K562 (cell line): ENCODE results near the gene CTNS. TPM values are rescaled to one million over a fixed set of nuclear protein-coding genes. Genes with fewer than 3 reads are reported as not detected.

Experiments
- ATAC-seq: fragments of 200-7000 bp; cut with Tn5 transposase; 3 replicates; pipeline ENCODE4 v1.9.1; 2020; ENCODE audit warnings: moderate library complexity
- BruUV-seq: library from RNA; stranded (reverse); fragments of 400-500 nt; replicated peaks from 2 replicates; lab custom pipeline; 2021; lab: Mats Ljungman, UMichigan
- CTCF ChIA-PET: fragments of 300-600 bp; formaldehyde crosslinking; extraction: SDS; loops from one replicate; lab custom pipeline; 2021; ENCODE audit warnings: low intra/inter-chr PET ratio; lab: Yijun Ruan, JAX
- POLR2A ChIA-PET: fragments of 300-600, 350-650 bp; sonication (Branson Sonifier 250); formaldehyde crosslinking; extraction: SDS; loops from one replicate; lab custom pipeline; 2021; ENCODE audit warnings: antibody characterized with exemption, inconsistent platforms; lab: Yijun Ruan, JAX
- DNase-seq, 4 experiments: peaks; one replicate each; pipeline versions ENCODE4 v3.0.0 to v3.0.0-alpha.2; 2011 to 2018; ENCODE audit warnings: low spot score in 3 of 4, mixed read lengths in 3 of 4; ENCODE audit errors: extremely low read depth in 1 of 4
- FAIRE-seq: peaks from 2 replicates; lab custom pipeline; 2011; peaks lifted over from hg19 to GRCh38; lab: Jason Lieb, UNC
- H2AFZ ChIP-seq: 2 replicates; pipeline ENCODE4 v1.6.0; 2011; ENCODE audit warnings: low read depth, low read length, control low read depth, inconsistent platforms
- H3K27ac ChIP-seq: fragments of 200-600 bp; 3 replicates; pipeline ENCODE4 v1.8.0; 2011; ENCODE audit warnings: low read depth, mild to moderate bottlenecking, control low read depth, inconsistent platforms, low read length, moderate library complexity, mixed read lengths; ENCODE audit errors: extremely low read depth
- H3K27me3 ChIP-seq, 2 experiments: fragments of 300-600 bp in 1 of 2; 2 replicates in 1 of 2; 3 replicates in 1 of 2; pipeline versions ENCODE4 v1.6.0 to v1.8.0; 2011; ENCODE audit warnings: inconsistent platforms in 2 of 2, low read length in 2 of 2, mild to moderate bottlenecking in 1 of 2, mixed read lengths in 1 of 2, moderate library complexity in 1 of 2; ENCODE audit not compliant: control insufficient read depth in 2 of 2, insufficient read depth in 2 of 2
- H3K36me3 ChIP-seq: fragments of 300-600 bp; 3 replicates; pipeline ENCODE4 v1.8.0; 2011; ENCODE audit warnings: mild to moderate bottlenecking, low read length, inconsistent platforms; ENCODE audit not compliant: control insufficient read depth, insufficient read depth
- H3K4me1 ChIP-seq, 2 experiments: fragments of 200-600 bp in 1 of 2; replicated peaks in 1 of 2; 2 replicates in 1 of 2; 3 replicates in 1 of 2; pipeline versions ENCODE4 v1.5.1 to v1.8.0; 2011; ENCODE audit warnings: inconsistent platforms in 2 of 2, low read length in 2 of 2, mild to moderate bottlenecking in 1 of 2, mixed read lengths in 1 of 2, moderate library complexity in 1 of 2; ENCODE audit not compliant: control insufficient read depth in 2 of 2, insufficient read depth in 2 of 2
- H3K4me2 ChIP-seq: 2 replicates; pipeline ENCODE4 v1.6.1; 2011; ENCODE audit warnings: low read length, control low read depth, inconsistent platforms, mixed read lengths; ENCODE audit not compliant: insufficient read depth
- H3K4me3 ChIP-seq: fragments of 200-600 bp; sonication (generic), shearing (Covaris generic); 2 replicates; pipeline ENCODE4 v1.5.1; 2016; ENCODE audit warnings: control low read depth, inconsistent platforms
- H3K79me2 ChIP-seq: fragments of 200-600 bp; 3 replicates; pipeline ENCODE4 v1.8.0; 2011; ENCODE audit warnings: low read length, inconsistent platforms; ENCODE audit not compliant: control insufficient read depth, insufficient read depth
- H3K9ac ChIP-seq, 2 experiments: 2 replicates each; pipeline versions ENCODE4 v1.6.0 to v1.6.1; 2011; ENCODE audit warnings: low read depth in 2 of 2, low read length in 2 of 2, control low read depth in 1 of 2, inconsistent platforms in 1 of 2, mild to moderate bottlenecking in 1 of 2, mixed read lengths in 1 of 2; ENCODE audit not compliant: insufficient read depth in 1 of 2
- H3K9me1 ChIP-seq: one replicate; pipeline ENCODE4 v1.6.0; 2011; ENCODE audit warnings: inconsistent platforms, mild to moderate bottlenecking, low read length, moderate library complexity; ENCODE audit not compliant: control insufficient read depth, insufficient read depth
- H3K9me3 ChIP-seq: replicated peaks from 2 replicates; pipeline ENCODE4 v1.5.1; 2011; ENCODE audit warnings: low read depth, low read length, inconsistent platforms; ENCODE audit not compliant: control insufficient read depth, insufficient read depth
- H4K20me1 ChIP-seq: replicated peaks from 2 replicates; pipeline ENCODE4 v1.6.1; 2011; ENCODE audit warnings: low read length, inconsistent platforms, mixed read lengths; ENCODE audit not compliant: control insufficient read depth, insufficient read depth
- ARNT ChIP-seq, 2 experiments: fragments of 450-650 bp; IDR thresholded peaks; 2 replicates each; pipeline ENCODE4 v1.6.1; 2016; ENCODE audit warnings: mild to moderate bottlenecking in 1 of 2
- BRCA1 ChIP-seq, 2 experiments: fragments of 450-650 bp in 1 of 2; sonication (generic) in 1 of 2; formaldehyde crosslinking in 1 of 2; IDR thresholded peaks; 2 replicates each; pipeline versions ENCODE4 v1.5.0 to v1.6.1; 2017 to 2020; ENCODE audit warnings: mild to moderate bottlenecking in 1 of 2, missing genetic modification reagents in 1 of 2
- CBX8 ChIP-seq: fragments of 200-600 bp; sonication (generic); IDR thresholded peaks from 2 replicates; pipeline ENCODE4 v1.6.1; 2012; ENCODE audit warnings: borderline replicate concordance, mixed run types, low read depth, mild to moderate bottlenecking, moderate library complexity, mixed read lengths, low read length, control low read depth, inconsistent platforms; ENCODE audit not compliant: poor library complexity, severe bottlenecking; ENCODE audit errors: extremely low read depth
- E2F6 ChIP-seq, 2 experiments: IDR thresholded peaks; 2 replicates each; pipeline ENCODE4 v1.6.1; 2011; ENCODE audit warnings: borderline replicate concordance in 1 of 2, control low read depth in 1 of 2, low read depth in 1 of 2, low read length in 1 of 2, mild to moderate bottlenecking in 1 of 2, mixed read lengths in 1 of 2, moderate library complexity in 1 of 2; ENCODE audit not compliant: insufficient read depth in 1 of 2, insufficient read length in 1 of 2, poor library complexity in 1 of 2, severe bottlenecking in 1 of 2; ENCODE audit errors: extremely low read depth in 1 of 2
- GABPB2 ChIP-seq: fragments of 250-450 bp; sonication (Bioruptor Pico); conservative IDR thresholded peaks from 2 replicates; pipeline ENCODE4 v1.5.1; 2021; ENCODE audit warnings: mild to moderate bottlenecking
- L3MBTL2 ChIP-seq: fragments of 450-650 bp; IDR thresholded peaks from 2 replicates; pipeline ENCODE4 v1.6.1; 2016; ENCODE audit warnings: mild to moderate bottlenecking, moderate library complexity
- MNT ChIP-seq, 2 experiments: fragments of 450-650 bp; conservative IDR thresholded peaks; 2 replicates each; pipeline ENCODE4 v1.6.1; 2017; ENCODE audit warnings: mild to moderate bottlenecking in 2 of 2, moderate library complexity in 2 of 2
- NFRKB ChIP-seq: fragments of 450-650 bp; IDR thresholded peaks from 2 replicates; pipeline ENCODE4 v1.6.1; 2016; ENCODE audit warnings: low read depth
- XRCC3 ChIP-seq: fragments of 450-650 bp; IDR thresholded peaks from 2 replicates; pipeline ENCODE4 v1.6.1; 2017; ENCODE audit warnings: mild to moderate bottlenecking, moderate library complexity
- ZBTB43 ChIP-seq: sonication (generic); formaldehyde crosslinking; IDR thresholded peaks from 2 replicates; pipeline ENCODE4 v1.8.0; 2023; ENCODE audit warnings: mild to moderate bottlenecking, missing genetic modification reagents
- ZFX ChIP-seq: sonication (generic); formaldehyde crosslinking; IDR thresholded peaks from 2 replicates; pipeline ENCODE4 v1.8.0; 2022; ENCODE audit warnings: mild to moderate bottlenecking, missing genetic modification reagents, moderate library complexity
- ZNF3 ChIP-seq: fragments of 250-450 bp; sonication (Bioruptor Pico); IDR thresholded peaks from 2 replicates; pipeline ENCODE4 v1.5.0; 2021; ENCODE audit warnings: mild to moderate bottlenecking, moderate library complexity
- WGBS: fragments of 100-300 bp; shearing (Covaris generic); methylation state at CpG from one replicate; pipeline ENCODE4 v1.1.6; 2016; ENCODE audit warnings: low coverage, mixed read lengths; ENCODE audit not compliant: insufficient coverage; ENCODE audit errors: missing lambda C conversion rate; 5-methylcytosine and 5-hydroxymethylcytosine counted together
- in situ Hi-C: fragments of 300-500 bp; cut with MboI; formaldehyde crosslinking; loops from 4 replicates; pipeline ENCODE4 v1.15.0; 2018; ENCODE audit warnings: inconsistent platforms, mixed read lengths
- intact Hi-C: fragments of 100-400 bp; cut with micrococcal nuclease; formaldehyde crosslinking; loops from 2 replicates; pipeline ENCODE4 v1.14.2; 2022
- polyA plus RNA-seq, 8 experiments: library from polyadenylated mRNA; depleted of rRNA in 4 of 8; stranded (reverse) in 5 of 8; unstranded in 3 of 8; fragments of >200 nt; fragmentation: Nextera tagmentation in 2 of 8; fragmentation: Illumina TruSeq in 1 of 8; extraction: Ambion mirVana in 2 of 8; extraction: Trizol in 1 of 8; gene quantifications; 2 replicates each; pipeline versions ENCODE4 v1.2.1 to v1.2.3, GENCODE V29; 2011 to 2014; ENCODE audit warnings: inconsistent platforms in 1 of 8, missing spikeins in 1 of 8
- total RNA-seq, 7 experiments: library from RNA; depleted of rRNA in 6 of 7; stranded (reverse); fragments of >200 nt in 6 of 7; fragmentation: Illumina TruSeq in 2 of 7; extraction: Trizol in 2 of 7; gene quantifications; 2 replicates each; pipeline versions ENCODE4 v1.2.1 to v1.2.3, GENCODE V29; 2011 to 2021; ENCODE audit warnings: low replicate concordance in 1 of 7
- TF ChIP-seq, protein P1 (sequence below): fragments of 450-650 bp; formaldehyde crosslinking; IDR thresholded peaks from 2 replicates; pipeline ENCODE4 v1.4.0; 2020; ENCODE audit warnings: mild to moderate bottlenecking, moderate library complexity
- TF ChIP-seq, protein P2 (sequence below): sonication (generic); formaldehyde crosslinking; IDR thresholded peaks from 2 replicates; pipeline ENCODE4 v1.9.0; 2022; ENCODE audit warnings: mild to moderate bottlenecking, missing genetic modification reagents

The CTNS gene
- total and polyA plus RNA-seq, 9 of the 15 experiments (the other 6 are each of a cell fraction or from before 2014, with no cell fraction given) = 0.66 to 8.4 (median 4.9) TPM

DNA sequence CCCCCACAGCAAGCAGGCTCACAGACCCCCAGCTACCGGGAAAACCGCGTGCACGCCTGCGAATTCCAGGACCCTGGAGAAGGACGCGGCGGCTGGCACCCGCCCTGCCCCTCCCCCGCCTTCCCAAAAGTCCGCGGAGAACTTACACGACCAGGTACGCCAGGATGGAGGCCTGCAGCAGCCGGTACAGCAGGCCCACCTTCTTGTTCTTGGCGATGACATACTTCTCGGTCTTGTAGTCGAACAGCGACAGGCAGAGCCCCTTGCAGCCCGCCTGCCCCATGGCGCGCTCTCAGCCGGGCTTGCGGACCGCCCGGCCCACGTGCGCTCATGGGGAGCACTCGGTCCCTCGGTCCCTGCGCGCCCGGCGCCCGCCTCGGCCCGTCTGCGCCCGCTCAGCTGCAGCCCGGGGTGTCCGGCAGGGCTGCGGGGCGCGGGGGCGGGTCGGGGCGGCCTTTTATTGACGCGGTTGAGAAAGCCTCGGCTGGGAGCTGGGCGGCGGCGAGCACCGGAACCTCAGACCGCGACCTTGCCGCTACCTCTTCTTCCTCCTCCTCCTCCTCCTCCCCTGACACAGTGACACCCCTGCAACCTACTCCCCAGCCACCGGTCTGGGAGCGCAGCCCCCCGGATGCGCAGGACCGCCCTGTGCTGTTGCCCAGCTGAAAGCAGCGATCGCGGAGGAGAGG, 59.3 kb downstream of the CTNS start, which contains the start of gene P2RX5:
Gene P2RX5 (minus strand): TSS at position 433 of the 689 bp plus-strand sequence. CDS start 150 bp downstream, at position 283.
- Histone ChIP-seq H3K36me3 (no peaks in the 10 kb centered on the region), H3K9me1 (no peaks in the 10 kb centered on the region), H4K20me1 (no peaks in the 10 kb centered on the region), H3K9ac (peak within 1 kb of the TSS in 1 of 2 experiments; percentile 86; a peak in 2 of 4 replicates), H3K4me3 (peak within 1 kb of the TSS; percentile 19; the same call in 1 of the 2 replicates), H3K4me1 (peaks cover 0 to 24% of the 10 kb centered on the region in 2 experiments; a peak in 2 of 5 replicates), H3K79me2 (no peaks in the 10 kb centered on the region), H3K4me2 (peak within 1 kb of the TSS; percentile 55), H2AFZ (peak within 1 kb of the TSS; percentile 72), H3K9me3 (no peaks in the 10 kb centered on the region; the same call in 1 of the 2 replicates), H3K27ac (no peak within 1 kb of the TSS), H3K27me3 (no peaks in the 10 kb centered on the region)
- no TSS peak for BruUV-seq
- 14% methylated on average over 27 of the region's 65 CpGs for WGBS
- peak; percentile 20 to 57 (median 46) for DNase-seq
- intact Hi-C loops (loop anchor here (10.0 kb wide), 1 partner anchor 91 kb away; the partner anchor contains the start of gene TRPV1), in situ Hi-C loops (no loop called here)
- FAIRE-seq = no peak
- CTCF ChIA-PET = no interaction called here
- ATAC-seq = peak; percentile 62
- POLR2A ChIA-PET = interaction anchor here (0.6 kb wide), 1 partner anchor 321 kb away, joined by 3 read pairs; no protein-coding TSS in a partner anchor
- no peak for TF ChIP-seq CBX8
- TF ChIP-seq, protein P1, sequence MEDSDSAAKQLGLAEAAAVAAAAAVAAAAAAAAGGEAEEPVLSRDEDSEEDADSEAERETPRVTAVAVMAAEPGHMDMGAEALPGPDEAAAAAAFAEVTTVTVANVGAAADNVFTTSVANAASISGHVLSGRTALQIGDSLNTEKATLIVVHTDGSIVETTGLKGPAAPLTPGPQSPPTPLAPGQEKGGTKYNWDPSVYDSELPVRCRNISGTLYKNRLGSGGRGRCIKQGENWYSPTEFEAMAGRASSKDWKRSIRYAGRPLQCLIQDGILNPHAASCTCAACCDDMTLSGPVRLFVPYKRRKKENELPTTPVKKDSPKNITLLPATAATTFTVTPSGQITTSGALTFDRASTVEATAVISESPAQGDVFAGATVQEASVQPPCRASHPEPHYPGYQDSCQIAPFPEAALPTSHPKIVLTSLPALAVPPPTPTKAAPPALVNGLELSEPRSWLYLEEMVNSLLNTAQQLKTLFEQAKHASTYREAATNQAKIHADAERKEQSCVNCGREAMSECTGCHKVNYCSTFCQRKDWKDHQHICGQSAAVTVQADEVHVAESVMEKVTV (CRISPR knock-in tag) = no peak
- TF ChIP-seq L3MBTL2 = peak; percentile 43; the same call in 1 of the 2 replicates
- no peak for TF ChIP-seq NFRKB
- no peak for TF ChIP-seq BRCA1 (IDR thresholded peaks at IDR 0.05)
- no peak for TF ChIP-seq BRCA1 (CRISPR knock-in tag; IDR thresholded peaks at IDR 0.05)
- TF ChIP-seq MNT (conservative IDR thresholded peaks at IDR 0.05) = peak; percentile 35 to 63; a peak in 3 of 4 replicates
- TF ChIP-seq, protein P2, sequence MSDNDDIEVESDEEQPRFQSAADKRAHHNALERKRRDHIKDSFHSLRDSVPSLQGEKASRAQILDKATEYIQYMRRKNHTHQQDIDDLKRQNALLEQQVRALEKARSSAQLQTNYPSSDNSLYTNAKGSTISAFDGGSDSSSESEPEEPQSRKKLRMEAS (CRISPR knock-in tag) = peak; percentile 21; the same call in 1 of the 2 replicates
- TF ChIP-seq ZFX (CRISPR knock-in tag) = 0 out of 2 replicates have a peak, but pooled peaks have one; percentile 20
- TF ChIP-seq ARNT (IDR thresholded peaks at IDR 0.05) = no peak
- TF ChIP-seq XRCC3 = no peak
- no peak for TF ChIP-seq GABPB2
- no peak for TF ChIP-seq ZNF3 (CRISPR knock-in tag)
- TF ChIP-seq E2F6 (IDR thresholded peaks at IDR 0.05; ENCODE audit: borderline replicate concordance in 1 of 2, extremely low read depth in 1 of 2, insufficient read depth in 1 of 2, insufficient read length in 1 of 2, low read depth in 1 of 2, low read length in 1 of 2, poor library complexity in 1 of 2, severe bottlenecking in 1 of 2) = peak in 1 of 2 experiments; percentile 80
- no peak for TF ChIP-seq ZBTB43 (CRISPR knock-in tag)
